PC-3 (cell line): Measurements from ENCODE around the gene RPN1.

Source experiments
- EZH2 ChIP-seq: fragments of 300-600 bp; sonication (generic); IDR thresholded peaks from one replicate; pipeline ENCODE4 v1.6.1; 2017; ENCODE audit warnings: antibody characterized with exemption, mild to moderate bottlenecking, low read length; ENCODE audit not compliant: unreplicated experiment
- EZH2phosphoT487 ChIP-seq: fragments of 300-600 bp; sonication (generic); IDR thresholded peaks from 2 replicates; pipeline ENCODE4 v1.6.1; 2018; ENCODE audit warnings: mild to moderate bottlenecking, antibody characterized with exemption, low read length, borderline replicate concordance
- TF ChIP-seq, protein P1 (sequence below): fragments of 300-600 bp; sonication (generic); conservative IDR thresholded peaks from 2 replicates; pipeline ENCODE4 v1.5.1; 2017; ENCODE audit warnings: antibody characterized with exemption, low read depth, mild to moderate bottlenecking, low read length

DNA sequence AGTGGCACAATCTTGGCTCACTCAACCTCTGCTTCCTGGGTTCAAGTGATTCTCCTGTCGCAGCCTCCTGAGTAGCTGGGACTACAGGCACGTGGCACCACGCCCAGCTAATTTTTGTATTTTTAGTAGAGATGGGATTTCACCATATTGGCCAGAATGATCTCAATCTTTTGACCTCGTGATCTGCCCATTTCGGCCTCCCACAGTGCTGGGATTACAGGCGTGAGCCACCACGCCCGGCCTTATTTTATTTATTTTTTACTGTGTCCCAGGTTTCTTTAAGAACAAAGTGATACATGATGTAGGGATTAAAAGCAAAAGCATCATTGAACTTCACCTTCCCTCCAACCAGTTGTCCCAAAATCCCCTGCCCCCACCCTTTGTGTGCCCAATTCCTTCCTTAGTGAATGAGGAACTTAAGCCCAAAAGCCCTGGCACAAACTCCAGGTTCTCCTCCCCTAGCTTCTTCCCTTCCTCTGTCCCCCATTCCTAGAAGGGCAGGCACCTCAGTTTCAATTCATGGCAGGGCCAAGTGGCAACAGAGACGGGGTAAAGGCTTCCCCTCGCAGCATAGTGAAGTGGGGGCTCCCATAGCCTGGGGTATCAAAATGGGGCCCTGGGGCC lies 23.7 kb upstream of the RPN1 start:
- TF ChIP-seq, protein P1, sequence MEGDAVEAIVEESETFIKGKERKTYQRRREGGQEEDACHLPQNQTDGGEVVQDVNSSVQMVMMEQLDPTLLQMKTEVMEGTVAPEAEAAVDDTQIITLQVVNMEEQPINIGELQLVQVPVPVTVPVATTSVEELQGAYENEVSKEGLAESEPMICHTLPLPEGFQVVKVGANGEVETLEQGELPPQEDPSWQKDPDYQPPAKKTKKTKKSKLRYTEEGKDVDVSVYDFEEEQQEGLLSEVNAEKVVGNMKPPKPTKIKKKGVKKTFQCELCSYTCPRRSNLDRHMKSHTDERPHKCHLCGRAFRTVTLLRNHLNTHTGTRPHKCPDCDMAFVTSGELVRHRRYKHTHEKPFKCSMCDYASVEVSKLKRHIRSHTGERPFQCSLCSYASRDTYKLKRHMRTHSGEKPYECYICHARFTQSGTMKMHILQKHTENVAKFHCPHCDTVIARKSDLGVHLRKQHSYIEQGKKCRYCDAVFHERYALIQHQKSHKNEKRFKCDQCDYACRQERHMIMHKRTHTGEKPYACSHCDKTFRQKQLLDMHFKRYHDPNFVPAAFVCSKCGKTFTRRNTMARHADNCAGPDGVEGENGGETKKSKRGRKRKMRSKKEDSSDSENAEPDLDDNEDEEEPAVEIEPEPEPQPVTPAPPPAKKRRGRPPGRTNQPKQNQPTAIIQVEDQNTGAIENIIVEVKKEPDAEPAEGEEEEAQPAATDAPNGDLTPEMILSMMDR: no peak
- TF ChIP-seq EZH2: no peak
- no peak for TF ChIP-seq EZH2phosphoT487
